Mesenchymal stem cell (in vitro differentiated cells and primary cell): Measurements from ENCODE around the gene STN1.
A peak's percentile ranks its signal among the peaks of the same experiment; 100 is the strongest.

Experiments
- DNase-seq: peaks from one replicate; pipeline ENCODE4 v3.0.0-alpha.2; 2013
- H2AFZ ChIP-seq: one replicate; pipeline ENCODE4 v1.6.1; 2013; ENCODE audit warnings: low read depth, mild to moderate bottlenecking, control low read depth, inconsistent platforms, low read length, moderate library complexity
- H2AK5ac ChIP-seq: 2 replicates; pipeline ENCODE4 v1.6.1; 2013; ENCODE audit warnings: low read length, moderate library complexity, mild to moderate bottlenecking, inconsistent platforms; ENCODE audit not compliant: severe bottlenecking
- H2BK120ac ChIP-seq: one replicate; pipeline ENCODE4 v1.6.1; 2013; ENCODE audit warnings: low read depth, mild to moderate bottlenecking, inconsistent platforms, low read length, moderate library complexity
- H2BK12ac ChIP-seq, 2 experiments: one replicate each; pipeline ENCODE4 v1.6.1; 2013; ENCODE audit warnings: inconsistent platforms in 2 of 2, low read length in 2 of 2, mild to moderate bottlenecking in 2 of 2, moderate library complexity in 2 of 2, control low read depth in 1 of 2
- H2BK15ac ChIP-seq: one replicate; pipeline ENCODE4 v1.6.1; 2013; ENCODE audit warnings: mild to moderate bottlenecking, low read depth, inconsistent platforms; ENCODE audit not compliant: poor library complexity, severe bottlenecking
- H2BK5ac ChIP-seq: 2 replicates; pipeline ENCODE4 v1.6.1; 2013; ENCODE audit warnings: low read depth, mild to moderate bottlenecking, low read length, control low read depth, inconsistent platforms; ENCODE audit not compliant: poor library complexity, severe bottlenecking
- H3K14ac ChIP-seq, 2 experiments: one replicate each; pipeline ENCODE4 v1.6.1; 2013; ENCODE audit warnings: inconsistent platforms in 2 of 2, low read length in 2 of 2, control low read depth in 1 of 2, mild to moderate bottlenecking in 1 of 2, moderate library complexity in 1 of 2
- H3K18ac ChIP-seq, 2 experiments: one replicate each; pipeline ENCODE4 v1.6.1; 2013; ENCODE audit warnings: inconsistent platforms in 2 of 2, low read length in 2 of 2, control low read depth in 1 of 2, low read depth in 1 of 2, mild to moderate bottlenecking in 1 of 2
- H3K23ac ChIP-seq, 2 experiments: one replicate each; pipeline ENCODE4 v1.6.1; 2013; ENCODE audit warnings: inconsistent platforms in 2 of 2, low read length in 2 of 2, mild to moderate bottlenecking in 2 of 2, moderate library complexity in 2 of 2, control low read depth in 1 of 2
- H3K27ac ChIP-seq: 2 replicates; pipeline ENCODE4 v1.5.1; 2013; ENCODE audit warnings: mild to moderate bottlenecking, moderate library complexity, low read length, control low read depth, inconsistent platforms; ENCODE audit not compliant: poor library complexity, severe bottlenecking
- H3K27me3 ChIP-seq, 2 experiments: 2 replicates each; pipeline versions ENCODE4 v1.6.1 to v1.7.0; 2013; ENCODE audit warnings: low read length in 2 of 2, mild to moderate bottlenecking in 2 of 2, moderate library complexity in 2 of 2, control low read depth in 1 of 2, inconsistent platforms in 1 of 2; ENCODE audit not compliant: control insufficient read depth in 1 of 2, insufficient read depth in 1 of 2
- H3K36me3 ChIP-seq, 2 experiments: 2 replicates each; pipeline versions ENCODE4 v1.6.1 to v1.7.0; 2013; ENCODE audit warnings: low read length in 2 of 2, control low read depth in 1 of 2, inconsistent platforms in 1 of 2, low read depth in 1 of 2, mild to moderate bottlenecking in 1 of 2; ENCODE audit not compliant: insufficient read depth in 2 of 2, control insufficient read depth in 1 of 2
- H3K4ac ChIP-seq, 2 experiments: one replicate each; pipeline ENCODE4 v1.6.1; 2013; ENCODE audit warnings: inconsistent platforms in 2 of 2, low read length in 2 of 2, mild to moderate bottlenecking in 2 of 2, moderate library complexity in 2 of 2, control low read depth in 1 of 2, low read depth in 1 of 2
- H3K4me1 ChIP-seq: 2 replicates; pipeline ENCODE4 v1.6.1; 2013; ENCODE audit warnings: low read depth, low read length, control low read depth; ENCODE audit not compliant: control insufficient read depth, insufficient read depth
- H3K4me2 ChIP-seq: 2 replicates; pipeline ENCODE4 v1.6.1; 2013; ENCODE audit warnings: low read length, mild to moderate bottlenecking, inconsistent platforms; ENCODE audit not compliant: poor library complexity, severe bottlenecking
- H3K4me3 ChIP-seq, 2 experiments: 2 replicates each; pipeline versions ENCODE4 v1.5.1 to v1.7.0; 2013; ENCODE audit warnings: low read length in 2 of 2, mild to moderate bottlenecking in 2 of 2, control low read depth in 1 of 2, low read depth in 1 of 2; ENCODE audit not compliant: insufficient read depth in 1 of 2
- H3K79me1 ChIP-seq: replicated peaks from 2 replicates; pipeline ENCODE4 v1.6.1; 2013; ENCODE audit warnings: mild to moderate bottlenecking, control low read depth, low read length, inconsistent platforms; ENCODE audit not compliant: poor library complexity, severe bottlenecking
- H3K9ac ChIP-seq: 2 replicates; pipeline ENCODE4 v1.7.0; 2013; ENCODE audit warnings: mild to moderate bottlenecking, low read length, moderate library complexity
- H3K9me3 ChIP-seq: 2 replicates; pipeline ENCODE4 v1.7.0; 2013; ENCODE audit warnings: mild to moderate bottlenecking, low read length; ENCODE audit not compliant: control insufficient read depth
- H4K8ac ChIP-seq: one replicate; pipeline ENCODE4 v1.6.1; 2013; ENCODE audit warnings: inconsistent platforms, mild to moderate bottlenecking, low read length, moderate library complexity
- H4K91ac ChIP-seq: one replicate; pipeline ENCODE4 v1.6.1; 2013; ENCODE audit warnings: mild to moderate bottlenecking, low read length, inconsistent platforms
- WGBS: methylation state at CpG from one replicate; pipeline ENCODE4 v1.1.7; 2013; ENCODE audit warnings: mixed read lengths; 5-methylcytosine and 5-hydroxymethylcytosine counted together

STN1 gene

DNA sequence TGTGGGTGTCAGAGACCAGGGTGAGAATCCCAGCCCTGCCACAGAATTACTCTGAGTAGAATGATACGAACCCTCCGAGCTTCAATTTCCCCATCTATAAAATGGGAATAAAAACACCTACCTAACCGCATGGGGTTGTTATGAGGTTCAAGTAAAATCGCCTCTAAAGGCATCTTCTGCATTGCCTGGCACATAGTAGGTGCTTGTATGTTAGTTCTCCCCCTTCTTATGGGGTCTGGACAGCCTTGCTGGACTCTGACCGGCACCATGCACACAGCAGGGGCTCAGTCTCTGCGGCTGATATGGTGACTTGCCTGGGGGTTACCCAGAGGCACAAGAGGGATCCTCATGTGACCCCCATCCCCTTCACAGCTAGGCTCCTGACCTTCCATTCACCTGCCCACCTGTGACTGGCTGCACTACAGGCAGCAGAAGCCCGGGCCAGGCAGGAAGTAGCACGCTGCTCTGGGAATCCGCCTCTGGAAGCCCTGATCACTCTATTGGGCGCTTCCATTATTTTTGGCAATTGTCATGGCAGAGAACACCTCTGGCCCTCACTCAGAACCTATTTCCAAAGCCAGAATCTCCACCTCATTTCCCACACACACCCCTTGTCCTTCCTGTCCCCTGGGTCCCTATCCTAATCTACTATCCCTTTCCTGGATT lies 68.6 kb downstream of the STN1 start:
- Histone ChIP-seq H3K14ac (peak overlapping the region in 1 of 2 experiments; percentile 22), H2AFZ (no peak overlapping the region), H3K4me2 (no peak overlapping the region), H3K23ac (no peak overlapping the region), H2BK120ac (peak overlapping the region; percentile 12), H3K4ac (peak overlapping the region; percentile 54 to 74), H3K36me3 (no peaks in the 10 kb centered on the region), H3K18ac (peak overlapping the region; percentile 71 to 73), H3K27me3 (peaks cover 0 to 6% of the 10 kb centered on the region in 2 experiments), H3K9ac (peak overlapping the region; percentile 86), H2BK5ac (no peak overlapping the region), H2BK15ac (peak overlapping the region; percentile 73), H2BK12ac (peak overlapping the region; percentile 29 to 90), H3K4me3 (peak overlapping the region in 1 of 2 experiments; percentile 54), H3K79me1 (peaks cover 1% of the 10 kb centered on the region), H4K8ac (peak overlapping the region; percentile 67), H3K9me3 (no peaks in the 10 kb centered on the region), H3K27ac (no peak overlapping the region), H3K4me1 (peaks cover 18% of the 10 kb centered on the region), H4K91ac (peak overlapping the region; percentile 28), H2AK5ac (no peak overlapping the region)
- DNase-seq: no peak
- WGBS: 92% methylated on average over 8 of the region's 10 CpGs

DNA sequence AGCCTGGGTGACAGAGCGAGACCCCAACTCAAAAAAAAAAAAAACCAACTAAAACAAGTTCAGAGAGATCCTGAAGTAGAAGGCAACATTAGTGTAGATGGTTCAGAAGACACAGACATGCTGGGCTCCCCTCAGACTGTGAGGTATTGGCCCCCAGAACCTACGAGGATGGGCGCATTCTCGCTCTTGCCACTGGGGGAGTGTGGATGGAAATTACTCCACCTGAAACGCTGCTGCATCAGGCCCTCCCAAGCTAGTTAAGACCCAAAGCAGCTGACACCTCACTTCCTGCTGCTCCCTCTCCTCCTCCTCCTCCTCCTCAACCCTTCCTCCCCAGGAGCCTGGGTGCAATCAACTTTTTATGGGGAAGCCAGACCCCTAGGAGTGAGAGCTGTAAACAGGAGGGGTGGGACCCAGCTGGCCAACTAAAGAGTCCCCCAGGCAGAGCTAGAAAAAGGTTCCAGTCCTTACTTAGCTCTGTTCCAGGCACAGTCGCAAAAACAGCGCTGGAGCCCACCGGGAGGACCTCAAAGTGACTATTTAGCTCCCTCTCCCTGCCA lies 70.0 kb downstream of the STN1 start:
- Histone ChIP-seq H3K4me3 (no peak overlapping the region), H3K4me2 (no peak overlapping the region), H3K36me3 (no peaks in the 10 kb centered on the region), H2BK120ac (no peak overlapping the region), H2BK15ac (no peak overlapping the region), H3K4ac (no peak overlapping the region), H3K4me1 (peaks cover 16% of the 10 kb centered on the region), H3K9me3 (no peaks in the 10 kb centered on the region), H3K9ac (no peak overlapping the region), H3K79me1 (peaks cover 1% of the 10 kb centered on the region), H3K27ac (no peak overlapping the region), H3K27me3 (no peaks in the 10 kb centered on the region), H3K18ac (peak overlapping the region in 1 of 2 experiments; percentile 35), H2AFZ (no peak overlapping the region), H2AK5ac (no peak overlapping the region), H4K91ac (no peak overlapping the region), H2BK12ac (peak overlapping the region in 1 of 2 experiments; percentile 16), H2BK5ac (no peak overlapping the region), H3K23ac (no peak overlapping the region), H4K8ac (no peak overlapping the region), H3K14ac (no peak overlapping the region)
- no peak for DNase-seq
- WGBS: 77% methylated on average over 7 of the region's 8 CpGs

DNA sequence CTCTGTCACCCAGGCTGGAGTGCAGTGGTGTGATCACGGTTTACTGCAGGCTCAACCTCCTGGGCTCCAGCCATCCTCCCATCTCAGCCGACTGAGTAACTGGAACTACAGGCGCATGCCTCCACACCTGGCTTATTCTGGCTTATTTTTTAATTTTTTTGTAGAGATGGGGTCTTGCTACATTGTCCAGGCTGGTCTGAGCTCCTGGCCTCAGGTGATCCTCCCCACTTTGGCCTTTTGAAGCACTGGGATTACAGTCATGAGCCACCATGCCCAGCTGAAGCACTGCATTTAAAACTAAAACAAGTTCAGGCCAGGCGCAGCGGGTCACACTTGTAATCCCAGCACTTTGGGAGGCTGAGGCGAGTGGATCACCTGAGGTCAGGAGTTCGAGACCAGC lies 70.6 kb downstream of the STN1 start:
- H3K23ac ChIP-seq: no peak overlapping the region
- H3K9ac ChIP-seq: no peak overlapping the region
- H2BK120ac ChIP-seq: no peak overlapping the region
- H2AFZ ChIP-seq: no peak overlapping the region
- H3K9me3 ChIP-seq: no peaks in the 10 kb centered on the region
- no peak overlapping the region for H2BK5ac ChIP-seq
- H3K27me3 ChIP-seq: no peaks in the 10 kb centered on the region
- H3K14ac ChIP-seq: no peak overlapping the region
- no peak overlapping the region for H2BK12ac ChIP-seq
- no peak overlapping the region for H4K91ac ChIP-seq
- no peak overlapping the region for H3K4me3 ChIP-seq
- peaks cover 16% of the 10 kb centered on the region for H3K4me1 ChIP-seq
- H3K27ac ChIP-seq: no peak overlapping the region
- no peak overlapping the region for H4K8ac ChIP-seq
- H3K4ac ChIP-seq: no peak overlapping the region
- H2BK15ac ChIP-seq: no peak overlapping the region
- H3K36me3 ChIP-seq: no peaks in the 10 kb centered on the region
- no peak overlapping the region for H3K4me2 ChIP-seq
- no peak overlapping the region for H2AK5ac ChIP-seq
- peaks cover 1% of the 10 kb centered on the region for H3K79me1 ChIP-seq
- no peak overlapping the region for H3K18ac ChIP-seq
- DNase-seq: no peak
- 98% methylated on average over 3 of the region's 7 CpGs for WGBS

GRCh38 chr10:103845972-103846371 lies 72.0 kb downstream of the STN1 start:
- Histone ChIP-seq H3K36me3 (no peaks in the 10 kb centered on the region), H2BK12ac (peak overlapping the region in 1 of 2 experiments; percentile 33)

More at GRCh38 chr10:103845972-103846371, 72.0 kb downstream of the STN1 start:
- Histone ChIP-seq H3K9ac (no peak overlapping the region), H3K18ac (no peak overlapping the region), H3K4me3 (no peak overlapping the region), H3K4me2 (no peak overlapping the region), H2AFZ (no peak overlapping the region), H3K79me1 (peaks cover 3% of the 10 kb centered on the region), H3K9me3 (no peaks in the 10 kb centered on the region), H2BK120ac (no peak overlapping the region), H3K27ac (no peak overlapping the region), H3K4me1 (peaks cover 16% of the 10 kb centered on the region), H4K91ac (peak overlapping the region; percentile 58), H3K27me3 (peaks cover 0 to 6% of the 10 kb centered on the region in 2 experiments), H3K14ac (peak overlapping the region in 1 of 2 experiments; percentile 36), H2AK5ac (no peak overlapping the region), H3K4ac (no peak overlapping the region), H3K23ac (no peak overlapping the region), H2BK5ac (no peak overlapping the region), H2BK15ac (no peak overlapping the region), H4K8ac (no peak overlapping the region)
- 70% methylated on average over 5 of the region's 5 CpGs for WGBS
- DNase-seq: no peak
